ENCODE data around the gene SORCS2.

Gene SORCS2

GRCh38 chr4:7559741-7560395 lies 367.5 kb downstream of the SORCS2 start:
- no peak for DNase-seq (ENCODE audit: low spot score)
- H3K27ac ChIP-seq: no peak overlapping the region

GRCh38 chr4:7561557-7561956 lies 369.2 kb downstream of the SORCS2 start:
- POLR2A ChIA-PET (ENCODE audit: low non-redundant PET): no interaction called here

More at GRCh38 chr4:7559741-7560395, 367.5 kb downstream of the SORCS2 start:
- POLR2A ChIA-PET (ENCODE audit: low non-redundant PET): no interaction called here
- CTCF ChIA-PET: no interaction called here
- TF ChIP-seq, protein P1, sequence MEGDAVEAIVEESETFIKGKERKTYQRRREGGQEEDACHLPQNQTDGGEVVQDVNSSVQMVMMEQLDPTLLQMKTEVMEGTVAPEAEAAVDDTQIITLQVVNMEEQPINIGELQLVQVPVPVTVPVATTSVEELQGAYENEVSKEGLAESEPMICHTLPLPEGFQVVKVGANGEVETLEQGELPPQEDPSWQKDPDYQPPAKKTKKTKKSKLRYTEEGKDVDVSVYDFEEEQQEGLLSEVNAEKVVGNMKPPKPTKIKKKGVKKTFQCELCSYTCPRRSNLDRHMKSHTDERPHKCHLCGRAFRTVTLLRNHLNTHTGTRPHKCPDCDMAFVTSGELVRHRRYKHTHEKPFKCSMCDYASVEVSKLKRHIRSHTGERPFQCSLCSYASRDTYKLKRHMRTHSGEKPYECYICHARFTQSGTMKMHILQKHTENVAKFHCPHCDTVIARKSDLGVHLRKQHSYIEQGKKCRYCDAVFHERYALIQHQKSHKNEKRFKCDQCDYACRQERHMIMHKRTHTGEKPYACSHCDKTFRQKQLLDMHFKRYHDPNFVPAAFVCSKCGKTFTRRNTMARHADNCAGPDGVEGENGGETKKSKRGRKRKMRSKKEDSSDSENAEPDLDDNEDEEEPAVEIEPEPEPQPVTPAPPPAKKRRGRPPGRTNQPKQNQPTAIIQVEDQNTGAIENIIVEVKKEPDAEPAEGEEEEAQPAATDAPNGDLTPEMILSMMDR (conservative IDR thresholded peaks at IDR 0.05; ENCODE audit: low read depth): no peak

DNA sequence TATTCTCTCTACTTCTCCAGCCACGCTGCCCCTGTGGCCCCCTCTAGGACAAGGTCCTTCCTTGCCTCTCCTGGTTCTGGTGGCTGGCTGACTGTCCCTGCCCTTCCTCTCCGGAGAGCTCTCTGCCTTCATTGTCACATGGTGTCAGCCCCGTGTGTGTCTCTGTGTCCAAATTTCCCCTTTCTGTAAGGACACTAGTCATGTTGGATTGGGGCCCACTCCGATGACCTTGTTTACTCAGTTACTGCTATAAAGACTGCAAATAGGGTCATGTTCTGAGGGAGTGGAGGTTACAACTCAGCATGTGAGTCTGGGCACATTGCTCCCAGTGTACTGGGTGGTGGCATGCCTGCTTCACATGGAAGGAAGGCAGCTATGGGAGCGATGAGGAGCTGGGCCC lies 371.9 kb downstream of the SORCS2 start:
- TF ChIP-seq, protein P1 (conservative IDR thresholded peaks at IDR 0.05; ENCODE audit: low read depth): no peak
- DNase-seq (ENCODE audit: low spot score): no peak
- ChIA-PET CTCF (no interaction called here), POLR2A (ENCODE audit: low non-redundant PET) (no interaction called here)
- H3K27ac ChIP-seq: no peak overlapping the region

More at GRCh38 chr4:7561557-7561956, 369.2 kb downstream of the SORCS2 start:
- TF ChIP-seq, protein P1 (conservative IDR thresholded peaks at IDR 0.05; ENCODE audit: low read depth): no peak
- DNase-seq (ENCODE audit: low spot score): no peak
- H3K27ac ChIP-seq: no peak overlapping the region
- CTCF ChIA-PET: no interaction called here

- no peak for DNase-seq (ENCODE audit: low spot score)
- TF ChIP-seq, protein P1 (conservative IDR thresholded peaks at IDR 0.05; ENCODE audit: low read depth): no peak
- no peak overlapping the region for H3K27ac ChIP-seq
- POLR2A ChIA-PET (ENCODE audit: low non-redundant PET): no interaction called here
- CTCF ChIA-PET: no interaction called here
These were observed 373.1 kb downstream of the SORCS2 start for GRCh38 chr4:7565483-7565882.

DNA sequence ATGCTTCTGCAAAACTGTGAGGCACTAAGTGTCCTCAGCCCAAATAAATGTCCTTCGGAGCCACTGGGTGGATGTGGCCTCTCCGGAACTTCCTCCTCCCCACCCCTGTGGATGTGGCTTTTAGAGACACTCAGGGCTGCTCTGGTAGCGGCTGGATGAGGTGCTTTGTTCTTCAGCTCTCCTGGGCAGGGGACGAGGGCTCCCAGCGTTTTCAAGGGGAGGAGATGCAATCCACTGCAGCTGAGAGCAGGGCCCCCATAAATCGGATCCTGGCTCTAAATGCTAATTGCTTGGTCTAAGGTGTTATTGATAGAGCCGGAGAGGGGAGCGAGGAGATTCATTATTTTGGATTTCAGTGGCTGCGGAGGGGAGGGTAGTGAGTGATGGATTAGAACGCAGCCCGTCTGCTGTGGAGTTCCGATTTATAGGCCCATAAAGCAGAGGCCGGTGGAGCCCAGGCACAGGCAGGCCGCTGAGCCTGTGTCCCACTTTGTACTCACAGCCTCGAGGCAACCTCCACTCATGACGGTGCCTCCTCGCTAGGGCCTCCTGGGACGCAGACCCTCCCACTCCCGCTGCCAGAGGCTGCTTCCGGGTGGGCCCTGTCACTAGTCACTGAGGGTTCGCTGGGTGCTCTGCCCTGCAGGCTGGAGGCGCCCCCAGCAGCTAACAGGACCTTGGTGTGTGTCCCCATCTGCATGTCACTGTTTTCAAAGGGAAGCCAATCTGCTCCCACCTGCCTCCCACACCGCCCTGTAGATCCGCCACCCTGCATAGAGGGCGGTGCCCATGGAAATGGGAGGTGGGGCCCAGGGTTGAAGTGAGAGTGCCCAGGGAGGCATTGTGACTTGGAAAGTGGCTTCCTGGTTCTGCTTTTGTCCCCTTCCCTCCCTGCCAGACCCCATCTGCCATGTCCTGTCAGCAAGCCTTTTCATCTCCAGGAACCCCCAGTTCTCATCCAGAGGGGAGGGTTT lies 377.8 kb downstream of the SORCS2 start:
- DNase-seq (ENCODE audit: low spot score): no peak
- H3K27ac ChIP-seq: no peak overlapping the region
- TF ChIP-seq, protein P1 (conservative IDR thresholded peaks at IDR 0.05; ENCODE audit: low read depth): no peak
- CTCF ChIA-PET: no interaction called here
- POLR2A ChIA-PET (ENCODE audit: low non-redundant PET): no interaction called here

GRCh38 chr4:7571001-7571400 lies 378.7 kb downstream of the SORCS2 start:
- TF ChIP-seq, protein P1 (conservative IDR thresholded peaks at IDR 0.05; ENCODE audit: low read depth): no peak
- DNase-seq (ENCODE audit: low spot score): no peak
- POLR2A ChIA-PET (ENCODE audit: low non-redundant PET): no interaction called here
- CTCF ChIA-PET: no interaction called here
- H3K27ac ChIP-seq: no peak overlapping the region

Data from RWPE1 (cell line).